ENCODE results near the gene CDC42BPG. TPM values are rescaled to one million over a fixed set of nuclear protein-coding genes. Genes with fewer than 3 reads are reported as not detected.

CDC42BPG gene
- total RNA-seq, 2 donors from 2014 or later, result 0.37 to 0.71 TPM

- H3K4me3 Mint-ChIP-seq, result peak overlapping the region; percentile 99
- H3K27ac Mint-ChIP-seq, result peak overlapping the region; percentile 89
- no peaks in the 10 kb centered on the region for H3K9me3 Mint-ChIP-seq
- ATAC-seq (replicated peaks), result no peak
- H3K4me1 Mint-ChIP-seq, result peaks cover 56% of the 10 kb centered on the region
- no peaks in the 10 kb centered on the region for H3K27me3 Mint-ChIP-seq
- peaks cover 76% of the 10 kb centered on the region for H3K36me3 Mint-ChIP-seq (ENCODE audit: low read depth)
Measured at GRCh38 chr11:64875369-64876228, 31.1 kb upstream of the CDC42BPG start.

- peaks cover 53% of the 10 kb centered on the region for H3K4me1 Mint-ChIP-seq
- peak; percentile 2 for ATAC-seq (replicated peaks)
- H3K4me3 Mint-ChIP-seq, result peak overlapping the region; percentile 99
- H3K27me3 Mint-ChIP-seq, result no peaks in the 10 kb centered on the region
- H3K27ac Mint-ChIP-seq, result peak overlapping the region; percentile 59
- no peaks in the 10 kb centered on the region for H3K9me3 Mint-ChIP-seq
- H3K36me3 Mint-ChIP-seq (ENCODE audit: low read depth), result peaks cover 86% of the 10 kb centered on the region
Measured at GRCh38 chr11:64874308-64875240, 30.1 kb upstream of the CDC42BPG start.

DNA sequence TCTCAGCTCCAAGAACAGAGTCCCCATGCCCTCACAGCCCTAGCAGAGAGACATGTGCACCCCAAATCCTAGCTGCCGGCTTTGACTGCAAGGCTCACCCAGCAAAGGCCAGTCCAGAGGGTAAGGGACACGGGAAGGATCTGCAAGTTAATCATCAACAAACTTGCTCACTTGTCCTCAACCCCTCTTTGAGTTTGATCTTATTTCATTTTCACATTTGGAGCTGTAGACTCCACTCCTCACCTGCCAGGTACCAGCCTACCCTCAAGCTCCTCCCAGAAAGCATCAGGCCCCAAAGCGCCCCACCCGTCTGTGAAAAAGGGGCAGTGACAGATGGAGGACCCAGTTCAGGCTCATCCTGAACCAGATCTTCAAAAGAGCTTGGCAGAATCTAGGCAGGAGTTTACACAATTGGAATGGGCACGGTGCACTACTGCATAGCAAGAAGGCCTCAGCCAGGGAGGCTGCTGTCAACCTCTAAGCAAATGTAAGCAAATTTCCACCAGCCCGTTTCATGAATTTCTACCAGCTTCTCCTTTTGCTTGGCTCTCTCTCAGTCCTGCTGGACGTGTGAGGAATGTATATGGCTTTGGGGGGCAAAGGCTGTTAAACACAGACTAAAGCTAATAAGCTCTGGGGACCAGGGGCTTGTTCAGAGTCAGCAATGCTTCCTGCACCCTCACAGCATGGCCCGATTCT, 28.5 kb upstream of the CDC42BPG start:
- H3K27ac Mint-ChIP-seq, result peak overlapping the region; percentile 27
- ATAC-seq (replicated peaks), result no peak
- peak overlapping the region; percentile 88 for H3K4me3 Mint-ChIP-seq
- peaks cover 98% of the 10 kb centered on the region for H3K36me3 Mint-ChIP-seq (ENCODE audit: low read depth)
- no peaks in the 10 kb centered on the region for H3K27me3 Mint-ChIP-seq
- peaks cover 64% of the 10 kb centered on the region for H3K4me1 Mint-ChIP-seq
- H3K9me3 Mint-ChIP-seq, result no peaks in the 10 kb centered on the region

DNA sequence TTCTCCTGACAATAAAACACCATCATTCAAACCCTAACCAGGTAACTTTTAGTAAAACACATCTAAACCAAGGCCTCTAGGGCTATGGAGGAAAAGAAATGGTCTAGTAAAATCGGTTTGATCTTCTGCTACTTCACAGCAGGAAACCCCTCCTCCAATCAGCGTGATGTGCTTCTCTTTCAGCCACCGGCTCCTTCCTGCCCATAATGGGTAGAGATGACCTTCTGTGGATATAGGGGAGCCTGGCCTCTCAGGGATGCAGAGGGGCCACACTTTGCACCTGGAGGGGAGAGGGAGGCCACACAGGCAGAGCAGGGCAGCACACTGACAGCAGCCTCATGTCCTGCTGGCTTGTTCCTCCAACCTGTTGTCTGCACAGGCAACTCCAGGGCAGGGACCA, 27.0 kb upstream of the CDC42BPG start:
- Mint-ChIP-seq H3K4me3 (peak overlapping the region; percentile 88), H3K9me3 (no peaks in the 10 kb centered on the region), H3K36me3 (ENCODE audit: low read depth) (peaks cover 95% of the 10 kb centered on the region), H3K4me1 (peaks cover 62% of the 10 kb centered on the region), H3K27ac (peak overlapping the region; percentile 86), H3K27me3 (no peaks in the 10 kb centered on the region)
- ATAC-seq (replicated peaks), result no peak

DNA sequence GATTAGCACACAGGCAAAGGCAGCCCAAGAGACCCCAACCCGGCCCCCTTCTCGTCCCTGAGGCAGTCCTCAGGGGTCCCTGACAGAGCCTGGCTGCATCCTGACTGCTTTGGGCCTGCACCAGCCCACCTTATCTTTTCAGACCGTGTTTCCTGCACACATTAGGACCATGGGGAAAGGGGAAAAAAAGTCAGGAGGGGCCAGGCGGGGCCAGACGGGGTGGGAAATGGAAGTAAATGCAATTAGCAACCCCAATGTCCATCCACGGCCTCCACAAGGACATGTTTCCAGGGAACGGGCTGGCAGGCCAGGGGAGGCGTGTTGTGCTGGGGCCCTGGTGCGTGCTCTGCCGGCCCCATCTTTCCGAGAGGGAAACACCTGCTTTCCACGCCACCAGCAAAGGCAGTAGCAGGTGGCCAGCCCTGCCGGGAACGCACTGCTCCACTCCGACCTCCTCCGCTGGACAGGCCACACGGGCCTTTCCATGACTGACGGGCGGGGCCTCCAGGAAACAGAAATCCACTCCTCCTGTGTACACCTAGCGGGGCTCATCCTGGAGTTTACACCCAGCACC, 26.5 kb upstream of the CDC42BPG start:
- H3K27me3 Mint-ChIP-seq, result no peaks in the 10 kb centered on the region

DNA sequence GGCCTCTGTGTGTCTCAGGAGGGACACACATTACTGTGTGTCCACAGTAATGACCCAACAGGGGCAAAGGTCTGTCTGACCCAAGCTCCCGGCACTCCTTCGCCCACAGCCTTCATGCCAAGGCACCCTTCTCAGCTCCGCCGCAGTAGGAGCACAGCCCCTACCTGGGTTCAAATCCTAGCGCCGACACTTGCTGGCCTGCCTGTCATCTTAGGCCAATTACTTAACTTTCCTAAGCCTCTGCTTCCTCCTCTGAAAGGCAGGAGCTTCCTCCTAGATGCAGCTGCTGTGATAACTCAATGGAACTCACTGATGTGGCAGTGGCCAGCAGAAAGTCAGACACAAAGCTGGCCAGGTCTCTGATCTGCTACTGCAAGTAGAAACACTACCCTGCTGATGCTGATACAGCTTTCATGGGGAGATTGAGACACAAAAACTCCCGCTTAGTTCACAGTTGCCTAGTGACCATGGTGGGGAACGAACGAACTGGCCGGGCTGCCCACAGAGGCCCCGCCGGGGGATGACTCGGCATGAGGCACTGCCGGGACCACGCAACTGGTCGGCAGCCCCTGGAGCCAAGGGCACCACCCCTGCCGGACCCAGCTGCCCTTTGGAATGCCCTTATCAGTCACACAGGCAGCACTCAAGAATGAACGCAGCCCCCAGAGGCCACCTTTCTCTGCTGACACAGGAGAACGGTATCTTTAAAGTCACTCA, 25.9 kb upstream of the CDC42BPG start:
- peaks cover 62% of the 10 kb centered on the region for H3K4me1 Mint-ChIP-seq
- H3K27me3 Mint-ChIP-seq, result no peaks in the 10 kb centered on the region
- H3K4me3 Mint-ChIP-seq, result peak overlapping the region; percentile 88
- H3K36me3 Mint-ChIP-seq (ENCODE audit: low read depth), result peaks cover 95% of the 10 kb centered on the region
- H3K27ac Mint-ChIP-seq, result peak overlapping the region; percentile 86
- peak; percentile 10 for ATAC-seq (replicated peaks)
- no peaks in the 10 kb centered on the region for H3K9me3 Mint-ChIP-seq

More for the DNA sequence above, 26.5 kb upstream of the CDC42BPG start:
- H3K27ac Mint-ChIP-seq, result peak overlapping the region; percentile 86
- H3K4me1 Mint-ChIP-seq, result peaks cover 62% of the 10 kb centered on the region
- peaks cover 95% of the 10 kb centered on the region for H3K36me3 Mint-ChIP-seq (ENCODE audit: low read depth)
- peak overlapping the region; percentile 88 for H3K4me3 Mint-ChIP-seq
- no peaks in the 10 kb centered on the region for H3K9me3 Mint-ChIP-seq
- ATAC-seq (replicated peaks), result no peak

GRCh38 chr11:64869571-64870175, 25.2 kb upstream of the CDC42BPG start:
- Mint-ChIP-seq H3K9me3 (no peaks in the 10 kb centered on the region), H3K4me3 (peak overlapping the region; percentile 88), H3K27me3 (no peaks in the 10 kb centered on the region), H3K27ac (peak overlapping the region; percentile 90), H3K4me1 (peaks cover 57% of the 10 kb centered on the region), H3K36me3 (ENCODE audit: low read depth) (peaks cover 91% of the 10 kb centered on the region)
- no peak for ATAC-seq (replicated peaks)

- Mint-ChIP-seq H3K9me3 (no peaks in the 10 kb centered on the region), H3K27me3 (no peaks in the 10 kb centered on the region), H3K4me1 (peaks cover 51% of the 10 kb centered on the region), H3K4me3 (peak overlapping the region; percentile 88), H3K36me3 (ENCODE audit: low read depth) (peaks cover 87% of the 10 kb centered on the region), H3K27ac (peak overlapping the region; percentile 90)
- ATAC-seq (replicated peaks), result no peak
Measured at GRCh38 chr11:64868904-64869570, 24.6 kb upstream of the CDC42BPG start.

DNA sequence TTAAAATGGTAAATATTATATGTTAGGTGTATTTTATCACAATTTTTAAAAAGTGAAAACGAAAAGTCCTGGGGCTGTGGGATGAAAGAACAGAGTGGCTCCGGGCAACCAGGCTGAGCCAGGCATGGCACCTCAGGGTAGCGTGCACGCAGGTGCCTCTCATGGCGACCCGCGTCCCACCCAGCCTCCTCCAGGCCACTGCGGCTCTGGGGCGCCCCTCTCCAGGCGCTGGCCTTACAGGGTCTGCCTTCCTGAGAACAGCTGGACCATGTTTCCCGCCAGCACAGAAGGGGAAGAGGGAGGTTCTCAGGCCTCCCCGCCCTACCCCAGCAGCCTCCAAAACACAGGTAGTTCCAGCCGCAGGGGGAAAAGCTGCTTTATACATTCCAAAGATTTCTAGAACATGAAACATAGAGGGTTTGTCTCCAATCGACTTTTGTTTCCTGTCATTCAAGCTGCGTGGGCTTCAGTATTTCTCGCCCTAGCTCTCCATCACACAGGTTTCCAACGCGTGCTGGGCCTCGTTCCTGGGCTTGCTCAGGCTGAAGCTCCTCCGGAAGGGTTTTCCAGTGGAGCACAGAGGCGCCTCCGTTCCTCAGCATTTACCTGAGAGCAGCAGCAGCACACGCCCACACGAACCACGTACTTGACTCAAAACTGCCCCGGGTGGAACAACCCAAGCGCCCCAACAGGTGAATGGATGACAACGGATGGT, 23.5 kb upstream of the CDC42BPG start:
- H3K9me3 Mint-ChIP-seq, result no peaks in the 10 kb centered on the region
- no peak for ATAC-seq (replicated peaks)
- no peaks in the 10 kb centered on the region for H3K27me3 Mint-ChIP-seq
- H3K36me3 Mint-ChIP-seq (ENCODE audit: low read depth), result peaks cover 76% of the 10 kb centered on the region
- peaks cover 47% of the 10 kb centered on the region for H3K4me1 Mint-ChIP-seq
- H3K27ac Mint-ChIP-seq, result peak overlapping the region; percentile 90
- H3K4me3 Mint-ChIP-seq, result peak overlapping the region; percentile 88

GRCh38 chr11:64866173-64866491, 21.7 kb upstream of the CDC42BPG start:
- no peaks in the 10 kb centered on the region for H3K27me3 Mint-ChIP-seq
- peaks cover 45% of the 10 kb centered on the region for H3K4me1 Mint-ChIP-seq
- peak overlapping the region; percentile 78 for H3K4me3 Mint-ChIP-seq
- ATAC-seq (replicated peaks), result no peak
- H3K9me3 Mint-ChIP-seq, result no peaks in the 10 kb centered on the region
- H3K36me3 Mint-ChIP-seq (ENCODE audit: low read depth), result peaks cover 67% of the 10 kb centered on the region
- H3K27ac Mint-ChIP-seq, result peak overlapping the region; percentile 93

- Mint-ChIP-seq H3K27me3 (no peaks in the 10 kb centered on the region), H3K4me3 (peak overlapping the region; percentile 78), H3K9me3 (no peaks in the 10 kb centered on the region), H3K36me3 (ENCODE audit: low read depth) (peaks cover 64% of the 10 kb centered on the region), H3K4me1 (peaks cover 45% of the 10 kb centered on the region), H3K27ac (peak overlapping the region; percentile 93)
- ATAC-seq (replicated peaks), result peak; percentile 50
Measured at GRCh38 chr11:64865286-64866172, 21.1 kb upstream of the CDC42BPG start.
